Left lung (tissue), 10 donors: ENCODE data around the gene MMAA. TPM values are rescaled to one million over a fixed set of nuclear protein-coding genes. Genes with fewer than 3 reads are reported as not detected.
"Not testable (repeated sequence)": the region's sequence is repeated elsewhere in the genome, so short reads cannot be mapped to it uniquely, and the experiment has no call there.

Source experiments
- ATAC-seq: fragments of 200-7000 bp; cut with Tn5 transposase; one replicate; pipeline ENCODE4 v1.9.1; 2020; ENCODE audit warnings: moderate library complexity
- DNase-seq, 4 donors: peaks; one replicate each; pipeline ENCODE4 v3.0.0-alpha.2; 2013 to 2020
- H3K27ac ChIP-seq, 2 donors: fragments of 200-600 bp; sonication (generic) in 1 of 2; one replicate each; pipeline versions ENCODE4 v1.5.0 to v1.8.0; 2020 to 2021
- H3K27me3 ChIP-seq, 2 donors: fragments of 200-600 bp; sonication (generic) in 1 of 2; one replicate each; pipeline versions ENCODE4 v1.5.0 to v1.8.0; 2020 to 2021
- H3K36me3 ChIP-seq, 2 donors: fragments of 200-600 bp; sonication (generic) in 1 of 2; one replicate each; pipeline versions ENCODE4 v1.5.0 to v1.8.0; 2020 to 2021
- H3K4me1 ChIP-seq, 2 donors: fragments of 200-600 bp; one replicate each; pipeline ENCODE4 v1.8.0; 2021
- H3K4me3 ChIP-seq, 2 donors: fragments of 200-600 bp; sonication (generic) in 1 of 2; one replicate each; pipeline versions ENCODE4 v1.5.0 to v1.8.0; 2020 to 2021; ENCODE audit warnings: mild to moderate bottlenecking in 1 of 2
- H3K9me3 ChIP-seq, 2 donors: fragments of 200-600 bp; sonication (generic) in 1 of 2; one replicate each; pipeline versions ENCODE4 v1.5.0 to v1.8.0; 2020 to 2021
- CTCF ChIP-seq, 2 donors: fragments of 200-600 bp; sonication (generic) in 1 of 2; IDR thresholded peaks; one replicate each; pipeline versions ENCODE4 v1.5.0 to v1.8.0; 2021; ENCODE audit warnings: antibody characterized with exemption in 2 of 2
- intact Hi-C, 2 donors: fragments of 100-400 bp; cut with DNase I; formaldehyde crosslinking; loops; one replicate each; pipeline versions ENCODE4 v1.11.2 to v1.14.2; 2022
- polyA plus RNA-seq, 6 donors: library from polyadenylated mRNA; unstranded; fragments of 120-200 nt; gene quantifications; one replicate each; pipeline ENCODE4 v1.2.1, GENCODE V29; 2013; ENCODE audit not compliant: insufficient read length in 6 of 6
- total RNA-seq, 2 donors: library from RNA; stranded (reverse); fragmentation: NEBNext Ultra II Directional; extraction: Animal tissue kit (Norgen Biotek cat#: 25700); gene quantifications; one replicate each; pipeline ENCODE4 v1.2.1, GENCODE V29; 2021
- donor health status: DM: no; HTN: yes; CAD: no.
- donor health status: DM: no; HTN: no; CAD: no.

Gene MMAA
- total and polyA plus RNA-seq, 8 donors: 6.5 to 10.3 (median 8.1) TPM

DNA sequence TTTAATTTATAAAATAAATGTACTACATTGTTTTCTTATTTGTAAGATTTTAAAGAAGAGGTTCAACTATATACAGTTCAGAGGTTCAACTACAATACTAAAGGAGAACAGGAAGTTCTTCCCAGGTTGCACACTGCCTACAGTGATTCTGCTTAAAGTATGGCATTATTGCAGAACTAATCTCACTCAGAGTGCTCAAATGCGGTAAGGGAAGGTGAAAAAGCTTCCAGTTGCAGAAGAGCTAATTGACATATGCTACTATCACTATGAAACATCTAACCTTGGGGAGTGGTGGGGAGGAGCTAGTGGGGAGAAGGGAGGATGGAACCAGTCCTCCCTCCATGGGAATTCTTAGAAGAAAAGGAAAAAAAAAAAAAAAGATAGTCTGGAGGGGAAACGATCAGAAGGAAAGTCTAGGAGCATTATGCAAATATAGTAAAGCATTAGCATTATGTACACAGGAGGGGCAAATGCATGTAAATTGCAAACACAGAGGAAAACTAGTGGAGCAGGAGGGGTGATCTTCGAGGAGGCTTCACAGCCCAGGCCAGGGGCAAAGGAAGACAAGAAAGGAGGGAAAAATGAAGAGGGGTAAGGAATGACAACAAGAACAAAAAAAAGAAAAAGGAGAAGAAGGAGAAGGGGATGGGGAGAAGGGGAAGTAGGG lies 32.0 kb upstream of the MMAA start:
- H3K4me3 ChIP-seq: no peak overlapping the region
- TF ChIP-seq CTCF (IDR thresholded peaks at IDR 0.05): no peak
- H3K36me3 ChIP-seq: no peaks in the 10 kb centered on the region
- ATAC-seq (no peak), DNase-seq (no peak)
- H3K27ac ChIP-seq: no peak overlapping the region
- no peaks in the 10 kb centered on the region for H3K4me1 ChIP-seq
- no peaks in the 10 kb centered on the region for H3K9me3 ChIP-seq
- intact Hi-C loops: no loop called here
- H3K27me3 ChIP-seq: no peaks in the 10 kb centered on the region

DNA sequence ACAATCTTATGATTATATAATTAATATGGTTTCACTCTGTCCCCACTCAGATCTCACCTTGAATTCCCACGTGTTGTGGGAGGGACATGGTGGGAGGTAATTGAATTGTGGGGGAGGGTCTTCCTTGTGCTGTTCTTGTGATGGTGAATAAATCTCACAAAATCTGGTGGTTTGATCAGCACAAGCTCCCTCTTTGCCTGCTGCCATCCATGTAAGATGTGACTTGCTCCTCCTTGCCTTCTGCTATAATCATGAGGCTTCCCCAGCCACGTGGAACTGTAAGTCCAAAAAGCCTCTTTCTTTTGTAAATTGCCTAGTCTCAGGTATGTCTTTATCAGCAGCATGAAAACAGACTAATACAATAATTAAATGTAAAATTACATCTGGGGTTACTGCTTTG lies 29.8 kb upstream of the MMAA start:
- H3K27ac ChIP-seq, DNase-seq, H3K9me3 ChIP-seq, intact Hi-C loops, H3K36me3 ChIP-seq, H3K4me3 ChIP-seq, ATAC-seq, H3K27me3 ChIP-seq, H3K4me1 ChIP-seq: not testable (repeated sequence)

- no peaks in the 10 kb centered on the region for H3K27me3 ChIP-seq
- DNase-seq: no peak
- no peak for TF ChIP-seq CTCF (IDR thresholded peaks at IDR 0.05)
- H3K27ac ChIP-seq: no peak overlapping the region
- peaks cover 0 to 2% of the 10 kb centered on the region in 2 donors for H3K9me3 ChIP-seq
- no peaks in the 10 kb centered on the region for H3K4me1 ChIP-seq
- no peak overlapping the region for H3K4me3 ChIP-seq
- no peak for ATAC-seq
- intact Hi-C loops: no loop called here
- no peaks in the 10 kb centered on the region for H3K36me3 ChIP-seq
Observed at GRCh38 chr4:145589916-145590702, 29.1 kb upstream of the MMAA start.

- TF ChIP-seq CTCF (IDR thresholded peaks at IDR 0.05): no peak
- H3K4me3 ChIP-seq: no peak overlapping the region
- no peaks in the 10 kb centered on the region for H3K36me3 ChIP-seq
- intact Hi-C loops: loop anchor here in 1 of 2 donors (10.0 kb wide), 1 partner anchor 387 kb away; no protein-coding TSS in a partner anchor
- DNase-seq (no peak), ATAC-seq (no peak)
- H3K27me3 ChIP-seq: no peaks in the 10 kb centered on the region
- no peaks in the 10 kb centered on the region for H3K4me1 ChIP-seq
- H3K27ac ChIP-seq: no peak overlapping the region
- H3K9me3 ChIP-seq: peaks cover 0 to 7% of the 10 kb centered on the region in 2 donors
Observed at GRCh38 chr4:145602129-145602760, 16.9 kb upstream of the MMAA start.

- Histone ChIP-seq H3K36me3 (no peaks in the 10 kb centered on the region), H3K27ac (no peak overlapping the region), H3K27me3 (no peaks in the 10 kb centered on the region), H3K4me3 (no peak overlapping the region), H3K9me3 (peaks cover 0 to 7% of the 10 kb centered on the region in 2 donors), H3K4me1 (no peaks in the 10 kb centered on the region)
- ATAC-seq (no peak), DNase-seq (no peak)
- intact Hi-C loops: loop anchor here in 1 of 2 donors (10.0 kb wide), 1 partner anchor 391 kb away; no protein-coding TSS in a partner anchor
- TF ChIP-seq CTCF (IDR thresholded peaks at IDR 0.05): no peak
Observed at GRCh38 chr4:145605941-145606340, 13.2 kb upstream of the MMAA start.
